ENCODE measurements around the gene ARPC1B. TPM values are rescaled to one million over a fixed set of nuclear protein-coding genes. Genes with fewer than 3 reads are reported as not detected.
"Not testable (repeated sequence)": the region's sequence is repeated elsewhere in the genome, so short reads cannot be mapped to it uniquely, and the experiment has no call there.

ARPC1B gene
- total RNA-seq, 4 donors from 2014 or later = 24.7 to 38.7 (median 30.8) TPM

- Histone ChIP-seq H3K4me1 (no peaks in the 10 kb centered on the region), H3K27ac (no peak overlapping the region), H3K9me3 (no peaks in the 10 kb centered on the region), H3K4me3 (no peak overlapping the region), H3K27me3 (no peaks in the 10 kb centered on the region), H3K36me3 (peaks cover 0 to 65% of the 10 kb centered on the region in 2 donors)
- ATAC-seq = no peak
- intact Hi-C loops (cut with DNase I; ENCODE audit: low total_unique reads) = no loop called here
- DNase-seq = no peak
- in situ Hi-C loops (cut with MboI; ENCODE audit: low sequenced_read_pairs in 4 of 4) = no loop called here
- no peak for TF ChIP-seq CTCF (IDR thresholded peaks at IDR 0.05 in 4 of 5, conservative IDR thresholded peaks at IDR 0.05 in 1 of 5)
- no peak for TF ChIP-seq POLR2A (IDR thresholded peaks at IDR 0.05)
These were observed 48.1 kb downstream of the ARPC1B start for GRCh38 chr7:99422625-99423024.

- in situ Hi-C loops (cut with MboI; ENCODE audit: low sequenced_read_pairs in 4 of 4) = no loop called here
- H3K36me3 ChIP-seq = peaks cover 0 to 61% of the 10 kb centered on the region in 2 donors
- DNase-seq = no peak
These were observed 50.6 kb downstream of the ARPC1B start for GRCh38 chr7:99424932-99425730.

GRCh38 chr7:99428972-99429566 lies 54.5 kb downstream of the ARPC1B start:
- H3K27ac ChIP-seq = no peak overlapping the region

More at GRCh38 chr7:99424932-99425730, 50.6 kb downstream of the ARPC1B start:
- H3K4me1 ChIP-seq = no peaks in the 10 kb centered on the region
- no peak overlapping the region for H3K4me3 ChIP-seq
- intact Hi-C loops (cut with DNase I; ENCODE audit: low total_unique reads) = no loop called here
- H3K27me3 ChIP-seq = no peaks in the 10 kb centered on the region
- H3K9me3 ChIP-seq = no peaks in the 10 kb centered on the region
- no peak for ATAC-seq
- H3K27ac ChIP-seq = no peak overlapping the region
- no peak for TF ChIP-seq CTCF (IDR thresholded peaks at IDR 0.05 in 4 of 5, conservative IDR thresholded peaks at IDR 0.05 in 1 of 5)
- no peak for TF ChIP-seq POLR2A (IDR thresholded peaks at IDR 0.05)

GRCh38 chr7:99429756-99430155 lies 55.2 kb downstream of the ARPC1B start:
- H3K27ac ChIP-seq = no peak overlapping the region
- TF ChIP-seq POLR2A (IDR thresholded peaks at IDR 0.05) (no peak), CTCF (IDR thresholded peaks at IDR 0.05 in 4 of 5, conservative IDR thresholded peaks at IDR 0.05 in 1 of 5) (no peak)
- no peak for ATAC-seq
- in situ Hi-C loops (cut with MboI; ENCODE audit: low sequenced_read_pairs in 4 of 4) = no loop called here
- no peak overlapping the region for H3K4me3 ChIP-seq
- no peaks in the 10 kb centered on the region for H3K9me3 ChIP-seq
- DNase-seq = no peak
- H3K27me3 ChIP-seq = no peaks in the 10 kb centered on the region
- intact Hi-C loops (cut with DNase I; ENCODE audit: low total_unique reads) = no loop called here
- H3K4me1 ChIP-seq = no peaks in the 10 kb centered on the region
- H3K36me3 ChIP-seq = peaks cover 0 to 74% of the 10 kb centered on the region in 2 donors

More at GRCh38 chr7:99428972-99429566, 54.5 kb downstream of the ARPC1B start:
- ATAC-seq (no peak), DNase-seq (no peak)
- intact Hi-C loops (cut with DNase I; ENCODE audit: low total_unique reads) (no loop called here), in situ Hi-C loops (cut with MboI; ENCODE audit: low sequenced_read_pairs in 4 of 4) (no loop called here)
- Histone ChIP-seq H3K4me1 (no peaks in the 10 kb centered on the region), H3K36me3 (peaks cover 0 to 74% of the 10 kb centered on the region in 2 donors), H3K4me3 (no peak overlapping the region), H3K27me3 (no peaks in the 10 kb centered on the region), H3K9me3 (no peaks in the 10 kb centered on the region)
- TF ChIP-seq CTCF (IDR thresholded peaks at IDR 0.05 in 4 of 5, conservative IDR thresholded peaks at IDR 0.05 in 1 of 5) (no peak), POLR2A (IDR thresholded peaks at IDR 0.05) (no peak)

- H3K9me3 ChIP-seq; ATAC-seq; H3K4me1 ChIP-seq; H3K27me3 ChIP-seq; H3K4me3 ChIP-seq; H3K27ac ChIP-seq; DNase-seq; in situ Hi-C loops (cut with MboI; ENCODE audit: low sequenced_read_pairs in 4 of 4); intact Hi-C loops (cut with DNase I; ENCODE audit: low total_unique reads): not testable (repeated sequence)
- peaks cover 0 to 67% of the 10 kb centered on the region in 2 donors for H3K36me3 ChIP-seq
These were observed 57.4 kb downstream of the ARPC1B start for GRCh38 chr7:99431756-99432540.
